H9 (cell line): Measurements from ENCODE around the gene KCNQ2. TPM values are rescaled to one million over a fixed set of nuclear protein-coding genes. Genes with fewer than 3 reads are reported as not detected.

Experiments
- DNase-seq: peaks from one replicate; pipeline ENCODE4 v3.0.0-alpha.2; 2017
- H2AFZ ChIP-seq: one replicate; pipeline ENCODE4 v1.6.1; 2013; ENCODE audit warnings: mild to moderate bottlenecking, low read length, control low read depth, moderate library complexity
- H2AK5ac ChIP-seq: 2 replicates; pipeline ENCODE4 v1.6.1; 2013; ENCODE audit warnings: low read length, control low read depth, mixed read lengths; ENCODE audit not compliant: insufficient read length
- H2BK120ac ChIP-seq: one replicate; pipeline ENCODE4 v1.6.1; 2013; ENCODE audit warnings: low read depth, mild to moderate bottlenecking, low read length, control low read depth, inconsistent platforms; ENCODE audit not compliant: poor library complexity, severe bottlenecking
- H2BK12ac ChIP-seq: 2 replicates; pipeline ENCODE4 v1.6.1; 2013; ENCODE audit warnings: low read length, control low read depth, mixed read lengths, low read depth; ENCODE audit not compliant: insufficient read length
- H2BK15ac ChIP-seq: 2 replicates; pipeline ENCODE4 v1.6.1; 2013; ENCODE audit warnings: low read depth, low read length, control low read depth
- H2BK20ac ChIP-seq: one replicate; pipeline ENCODE4 v1.6.1; 2013; ENCODE audit warnings: low read depth, mild to moderate bottlenecking, low read length, control low read depth, inconsistent platforms; ENCODE audit not compliant: poor library complexity, severe bottlenecking
- H2BK5ac ChIP-seq: 2 replicates; pipeline ENCODE4 v1.6.1; 2013; ENCODE audit warnings: low read length, control low read depth, mixed read lengths; ENCODE audit not compliant: insufficient read length
- H3K14ac ChIP-seq: 2 replicates; pipeline ENCODE4 v1.6.1; 2013; ENCODE audit warnings: low read length, control low read depth; ENCODE audit not compliant: insufficient read depth
- H3K18ac ChIP-seq: 2 replicates; pipeline ENCODE4 v1.6.1; 2013; ENCODE audit warnings: low read depth, mild to moderate bottlenecking, mixed read lengths, low read length, control low read depth; ENCODE audit not compliant: insufficient read length
- H3K23ac ChIP-seq: 2 replicates; pipeline ENCODE4 v1.6.1; 2013; ENCODE audit warnings: low read length, control low read depth, mixed read lengths, low read depth; ENCODE audit not compliant: insufficient read length
- H3K23me2 ChIP-seq: 2 replicates; pipeline ENCODE4 v1.6.1; 2013; ENCODE audit warnings: low read depth, mild to moderate bottlenecking, mixed read lengths, low read length, control low read depth; ENCODE audit not compliant: insufficient read length, poor library complexity, severe bottlenecking
- H3K27ac ChIP-seq: 2 replicates; pipeline ENCODE4 v1.5.1; 2013; ENCODE audit warnings: low read length, control low read depth, mixed read lengths, low read depth; ENCODE audit not compliant: insufficient read length
- H3K27me3 ChIP-seq: 2 replicates; pipeline ENCODE4 v1.6.1; 2013; ENCODE audit warnings: low read length, control low read depth, inconsistent platforms; ENCODE audit not compliant: insufficient read depth
- H3K4ac ChIP-seq: 2 replicates; pipeline ENCODE4 v1.6.1; 2013; ENCODE audit warnings: low read depth, mild to moderate bottlenecking, control low read depth, inconsistent platforms, low read length, moderate library complexity
- H3K4me1 ChIP-seq: 2 replicates; pipeline ENCODE4 v1.6.1; 2013; ENCODE audit warnings: low read length, control low read depth, inconsistent platforms; ENCODE audit not compliant: insufficient read depth
- H3K4me2 ChIP-seq: 2 replicates; pipeline ENCODE4 v1.6.1; 2013; ENCODE audit warnings: low read length, control low read depth, mixed read lengths; ENCODE audit not compliant: insufficient read length, insufficient read depth
- H3K56ac ChIP-seq: 2 replicates; pipeline ENCODE4 v1.6.1; 2013; ENCODE audit warnings: low read depth, mild to moderate bottlenecking, mixed read lengths, low read length, control low read depth; ENCODE audit not compliant: insufficient read length
- H3K79me1 ChIP-seq: 2 replicates; pipeline ENCODE4 v1.6.1; 2013; ENCODE audit warnings: low read depth, mild to moderate bottlenecking, moderate library complexity, low read length, control low read depth, inconsistent platforms; ENCODE audit not compliant: insufficient read depth, poor library complexity, severe bottlenecking
- H3K79me2 ChIP-seq: 2 replicates; pipeline ENCODE4 v1.6.1; 2013; ENCODE audit warnings: low read length, control low read depth, inconsistent platforms; ENCODE audit not compliant: insufficient read depth
- H3K9ac ChIP-seq: 2 replicates; pipeline ENCODE4 v1.6.1; 2013; ENCODE audit warnings: low read length, control low read depth, mixed read lengths; ENCODE audit not compliant: insufficient read length; ENCODE audit errors: extremely low read depth
- H3K9me3 ChIP-seq: one replicate; pipeline ENCODE4 v1.6.1; 2013; ENCODE audit warnings: low read depth, low read length, inconsistent platforms; ENCODE audit not compliant: control insufficient read depth
- H3T11ph ChIP-seq: one replicate; pipeline ENCODE4 v1.6.1; 2013; ENCODE audit warnings: mild to moderate bottlenecking, low read length, control low read depth, inconsistent platforms
- H4K20me1 ChIP-seq: one replicate; pipeline ENCODE4 v1.6.1; 2013; ENCODE audit not compliant: control insufficient read depth, insufficient read length, insufficient read depth
- H4K5ac ChIP-seq: 2 replicates; pipeline ENCODE4 v1.6.1; 2013; ENCODE audit warnings: low read depth, mild to moderate bottlenecking, mixed read lengths, low read length, control low read depth; ENCODE audit not compliant: insufficient read length
- H4K8ac ChIP-seq: replicated peaks from 2 replicates; pipeline ENCODE4 v1.6.1; 2013; ENCODE audit warnings: low read length, control low read depth, mixed read lengths, low read depth; ENCODE audit not compliant: insufficient read length
- H4K91ac ChIP-seq: 2 replicates; pipeline ENCODE4 v1.6.1; 2013; ENCODE audit warnings: low read depth, mild to moderate bottlenecking, moderate library complexity, mixed read lengths, low read length, control low read depth; ENCODE audit not compliant: insufficient read length
- H3K27ac Mint-ChIP-seq, 3 experiments: 2 replicates in 2 of 3; 3 replicates in 1 of 3; pipeline ENCODE4 v1.8.0; 2020 to 2021; ENCODE audit warnings: mixed read lengths in 3 of 3, mild to moderate bottlenecking in 1 of 3, moderate library complexity in 1 of 3
- H3K27me3 Mint-ChIP-seq: 2 replicates; pipeline ENCODE4 v1.8.0; 2021; ENCODE audit warnings: low read depth, mild to moderate bottlenecking, moderate library complexity, mixed read lengths
- H3K36me3 Mint-ChIP-seq, 3 experiments: 2 replicates in 2 of 3; 3 replicates in 1 of 3; pipeline ENCODE4 v1.8.0; 2020 to 2021; ENCODE audit warnings: low read depth in 3 of 3, mixed read lengths in 3 of 3; ENCODE audit not compliant: insufficient read depth in 1 of 3
- H3K4me1 Mint-ChIP-seq, 2 experiments: 2 replicates each; pipeline ENCODE4 v1.8.0; 2020; ENCODE audit warnings: mixed read lengths in 2 of 2
- H3K4me3 Mint-ChIP-seq, 2 experiments: 2 replicates in 1 of 2; 3 replicates in 1 of 2; pipeline ENCODE4 v1.8.0; 2020 to 2021; ENCODE audit warnings: mild to moderate bottlenecking in 2 of 2, mixed read lengths in 2 of 2, moderate library complexity in 1 of 2
- H3K9me3 Mint-ChIP-seq, 2 experiments: 2 replicates in 1 of 2; 3 replicates in 1 of 2; pipeline ENCODE4 v1.8.0; 2020; ENCODE audit warnings: mild to moderate bottlenecking in 2 of 2, mixed read lengths in 2 of 2, moderate library complexity in 1 of 2
- CTCF ChIP-seq: fragments of 200-600 bp; sonication (generic); conservative IDR thresholded peaks from 3 replicates; pipeline ENCODE4 v1.8.0; 2021; ENCODE audit warnings: antibody characterized with exemption, mild to moderate bottlenecking
- WGBS: extraction: QIAGEN DNeasy Blood & Tissue Kit; methylation state at CpG from one replicate; pipeline ENCODE4 v1.1.7; 2013; ENCODE audit warnings: missing lambda C conversion rate, low lambda C conversion rate, mixed read lengths; ENCODE audit not compliant: insufficient read length; ENCODE audit errors: extremely low coverage; 5-methylcytosine and 5-hydroxymethylcytosine counted together
- long read RNA-seq: library from polyadenylated mRNA; unstranded; transcript quantifications from one replicate; pipeline ENCODE4 v2.0.0, GENCODE V29; 2020
- total RNA-seq: library from RNA; stranded (reverse); gene quantifications from 2 replicates; pipeline ENCODE4 v1.2.1, GENCODE V29; 2021

KCNQ2 gene
- 69.2 and 71.5 TPM in 2 replicates for total RNA-seq
- long read RNA-seq, transcript KCNQ2-201 (8 exons, 1,426 nt), result major isoform, 5 of 14 reads
- long read RNA-seq, partial matches to known transcripts, result 4 of 14 reads
- long read RNA-seq, other reads (novel, unspliced or antisense), result 5 of 14 reads

GRCh38 chr20:63471981-63472831, at the start of gene KCNQ2:
Gene KCNQ2 (minus strand): TSS chr20:63472655. CDS start chr20:63472463, 192 bp downstream.
- Histone ChIP-seq H3K4me2 (peak within 1 kb of the TSS; percentile 45), H4K20me1 (no peaks in the 10 kb centered on the region), H3K56ac (no peak within 1 kb of the TSS), H3K4me1 (no peaks in the 10 kb centered on the region), H2BK5ac (no peak within 1 kb of the TSS), H4K5ac (no peak within 1 kb of the TSS), H3K23me2 (no peaks in the 10 kb centered on the region), H3K9ac (no peak within 1 kb of the TSS), H2AK5ac (no peak within 1 kb of the TSS), H3K14ac (peak within 1 kb of the TSS; percentile 73), H2BK12ac (no peak within 1 kb of the TSS), H3K27me3 (no peaks in the 10 kb centered on the region), H3K18ac (no peak within 1 kb of the TSS), H3T11ph (no peak within 1 kb of the TSS), H4K8ac (no peak within 1 kb of the TSS), H2BK120ac (no peak within 1 kb of the TSS), H3K79me1 (no peaks in the 10 kb centered on the region), H2BK15ac (no peak within 1 kb of the TSS), H2BK20ac (no peak within 1 kb of the TSS), H3K9me3 (no peaks in the 10 kb centered on the region), H3K79me2 (peaks cover 6% of the 10 kb centered on the region; the same call in 1 of the 2 replicates), H3K4ac (no peak within 1 kb of the TSS), H2AFZ (no peak within 1 kb of the TSS), H4K91ac (no peak within 1 kb of the TSS), H3K23ac (no peak within 1 kb of the TSS), H3K27ac (no peak within 1 kb of the TSS)
- no peak for TF ChIP-seq CTCF
- Mint-ChIP-seq H3K36me3 (0 out of 7 replicates have a peak, but pooled peaks cover 0 to 2% (median 0%) of the 10 kb centered on the region in 3 experiments), H3K27me3 (peaks cover 35% of the 10 kb centered on the region), H3K9me3 (no peaks in the 10 kb centered on the region; a peak in 1 of 5 replicates), H3K4me3 (peak within 1 kb of the TSS; percentile 70 to 81), H3K4me1 (peaks cover 19 to 32% of the 10 kb centered on the region in 2 experiments), H3K27ac (no peak within 1 kb of the TSS)
- DNase-seq, result peak; percentile 67
- WGBS, result no CpG with 5 or more reads among the region's 111 CpGs
